HG03342 (cell line): ENCODE results near the gene EIF3K.

ENCODE experiments used
- ATAC-seq: cut with Tn5 transposase; IDR thresholded peaks from one replicate; pipeline ENCODE4 v1.9.1; 2021; ENCODE audit warnings: mild to moderate bottlenecking, moderate library complexity; ENCODE audit not compliant: unreplicated experiment

EIF3K gene

DNA sequence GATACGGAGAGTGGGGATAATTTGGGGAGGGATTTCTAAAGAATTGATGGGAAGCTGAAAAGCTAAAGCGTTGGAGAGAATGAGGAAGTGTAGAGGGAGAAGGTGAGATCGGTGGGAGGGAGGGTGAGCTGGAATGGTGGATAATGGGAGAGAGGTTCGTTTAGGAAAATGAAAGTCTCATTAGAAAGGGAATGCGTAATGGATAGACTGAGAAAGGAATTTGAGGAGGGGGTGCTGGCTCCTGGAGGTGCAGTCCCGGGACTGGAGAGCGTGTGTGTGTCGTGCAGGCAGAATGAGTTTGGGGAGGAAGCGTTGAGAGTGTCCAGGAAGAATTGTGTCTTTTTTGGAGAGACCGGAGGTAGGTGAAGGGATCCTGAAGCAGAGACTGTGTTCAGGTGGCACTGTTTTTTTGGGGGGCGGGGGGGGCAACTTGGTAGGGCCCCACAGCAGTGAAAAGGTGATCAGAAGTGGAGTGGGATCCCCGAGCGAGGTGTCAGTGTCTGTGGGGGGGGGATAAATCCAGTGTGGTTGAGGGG is 29.8 kb downstream of the EIF3K start:
- no peak for ATAC-seq

DNA sequence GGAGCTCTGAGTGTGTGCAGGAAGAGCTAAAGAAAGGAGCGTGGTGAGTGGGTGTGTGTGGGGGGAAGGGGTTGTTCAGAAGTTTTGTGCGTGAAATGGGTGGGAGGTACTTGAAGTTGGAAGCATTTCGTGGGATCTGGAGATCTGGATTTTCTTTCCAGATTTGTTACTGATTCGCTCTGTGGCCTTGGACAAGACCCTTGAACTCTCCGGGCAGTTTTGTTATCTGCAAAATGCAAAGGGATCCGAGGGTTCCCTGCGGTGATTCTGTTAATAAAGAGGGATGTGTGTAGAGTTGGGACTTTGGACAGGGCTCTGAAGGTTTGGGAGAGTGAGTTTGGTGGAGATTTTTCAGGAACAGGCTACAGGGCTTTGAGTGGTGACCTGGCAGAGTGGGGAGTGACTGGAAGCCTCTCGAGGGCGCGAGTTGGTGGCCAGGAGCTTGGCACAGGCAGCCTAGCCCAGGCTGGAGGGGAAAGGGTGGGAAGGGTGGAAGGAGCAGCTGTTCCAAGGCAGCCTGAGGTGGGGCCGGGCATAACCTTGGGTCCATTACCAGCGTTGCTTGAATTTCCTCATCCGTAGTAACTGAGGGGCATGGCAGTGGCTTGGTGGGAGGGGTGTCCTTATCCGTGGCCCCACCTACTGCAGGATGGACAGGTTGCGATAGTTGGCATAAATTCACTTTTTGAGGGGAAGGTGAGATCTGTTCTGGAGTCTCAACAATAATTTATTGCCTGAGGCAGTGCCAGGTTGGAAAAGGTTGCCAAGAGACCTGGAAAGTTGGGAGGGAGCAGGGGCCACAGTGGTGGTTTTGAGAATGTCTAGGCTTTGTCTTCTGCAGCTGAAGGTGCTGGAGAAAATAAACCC is 30.6 kb downstream of the EIF3K start:
- ATAC-seq, result no peak

DNA sequence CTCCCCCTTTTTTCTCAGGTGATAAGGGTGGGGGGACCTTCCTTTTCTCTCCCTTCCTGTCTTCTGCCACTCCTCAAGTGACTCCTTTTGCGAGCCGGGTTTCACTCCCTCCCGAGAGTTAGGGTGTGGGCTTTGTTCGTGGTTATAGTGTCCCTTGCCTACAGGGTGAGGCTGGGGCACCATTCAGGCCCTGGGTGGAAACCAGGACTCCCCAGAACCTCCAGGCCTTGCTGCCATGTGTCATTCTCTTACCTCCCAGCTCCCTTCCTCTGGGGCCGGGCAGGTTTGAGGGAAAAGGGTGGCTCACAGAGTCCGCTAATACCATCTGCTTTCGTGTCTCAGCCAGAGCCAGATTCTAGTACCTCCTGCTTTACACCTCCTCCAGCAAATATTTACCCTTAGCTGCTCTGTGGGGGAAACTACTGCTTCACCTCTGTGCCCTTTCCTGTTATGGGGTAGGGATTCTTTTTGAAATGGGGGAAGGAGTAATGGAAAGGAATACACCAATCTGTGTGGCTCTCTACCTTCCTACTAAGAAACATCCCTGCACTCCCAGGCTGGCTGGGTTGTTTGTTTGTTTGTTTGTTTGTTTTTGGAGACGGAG is 31.3 kb downstream of the EIF3K start:
- ATAC-seq, result no peak

DNA sequence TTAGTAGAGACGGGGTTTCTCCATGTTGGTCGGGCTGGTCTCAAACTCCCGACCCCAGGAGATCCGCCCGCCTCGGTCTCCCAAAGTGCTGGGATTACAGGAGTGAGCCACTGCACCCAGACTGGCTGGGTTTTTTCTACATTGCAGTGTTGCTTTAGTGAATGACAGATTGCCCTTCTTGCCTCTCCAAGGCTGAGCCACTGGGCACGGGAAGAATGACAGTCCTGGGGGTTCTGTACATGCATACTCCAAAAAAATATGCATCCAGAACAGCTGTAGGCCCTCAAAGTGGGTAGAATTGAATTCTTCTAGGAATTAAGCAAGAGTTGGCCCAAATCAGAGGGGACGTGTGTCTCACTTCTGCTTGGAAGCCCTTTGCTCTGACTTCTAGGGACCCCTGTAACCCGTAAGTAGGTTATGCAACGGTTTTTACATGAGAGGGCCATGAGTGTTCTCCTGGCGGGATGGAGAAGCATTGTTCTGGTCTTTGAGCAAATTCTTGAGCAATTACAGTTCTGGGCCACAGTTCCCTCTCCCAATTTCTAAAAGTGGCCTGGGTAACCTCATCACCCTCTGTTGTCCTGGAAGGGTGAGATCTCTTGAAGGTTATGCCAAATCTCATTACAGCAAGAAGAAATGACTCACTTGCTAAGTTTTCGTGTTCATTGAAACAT is 32.1 kb downstream of the EIF3K start:
- ATAC-seq, result no peak

DNA sequence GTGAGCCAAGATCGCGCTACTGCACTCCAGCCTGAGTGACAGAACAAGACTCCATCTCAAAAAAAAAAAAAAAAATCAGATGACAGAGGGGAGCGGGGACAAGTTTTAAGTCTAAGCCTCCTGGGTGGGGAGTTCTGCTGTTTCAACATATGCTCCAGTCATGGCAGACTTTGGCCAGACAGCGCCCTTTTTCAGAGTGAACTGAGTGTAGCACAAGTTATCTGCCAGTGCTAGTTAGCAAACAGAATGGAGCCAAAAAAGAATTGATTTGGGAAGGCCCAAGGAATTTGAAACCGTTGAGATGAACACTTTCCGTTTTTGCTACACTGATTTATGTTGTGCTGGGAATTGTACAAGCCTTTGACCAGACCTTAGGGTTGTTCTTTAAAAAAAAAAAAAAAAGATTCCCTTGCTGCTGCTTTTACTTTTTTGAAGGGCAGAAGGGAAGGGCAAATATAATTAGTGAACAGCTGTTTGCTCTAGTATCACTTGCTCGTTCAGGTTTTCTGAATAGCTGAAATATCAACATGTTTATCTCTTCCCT is 34.1 kb downstream of the EIF3K start:
- ATAC-seq, result no peak

DNA sequence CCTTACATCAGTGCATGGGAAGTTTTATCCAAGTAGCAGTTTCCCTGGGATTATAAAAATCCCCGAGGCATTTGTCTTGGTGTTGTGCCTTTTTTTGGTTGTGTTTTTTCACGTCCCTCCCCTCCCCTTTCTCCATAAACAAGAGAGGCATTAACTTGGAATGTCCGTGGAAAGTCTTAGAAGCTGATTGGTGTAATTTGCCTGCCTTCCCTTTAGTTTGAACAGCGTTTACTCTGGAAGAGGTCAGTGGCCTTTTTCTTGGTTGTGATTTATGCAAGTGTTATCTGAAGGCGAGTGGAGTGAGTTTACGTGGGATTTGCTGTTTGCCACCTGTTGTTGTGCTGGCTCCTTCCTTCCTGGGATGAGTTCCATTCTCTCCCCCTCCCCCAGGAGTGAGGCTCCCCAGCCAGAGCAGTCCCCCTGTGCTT is 35.7 kb downstream of the EIF3K start:
- no peak for ATAC-seq

DNA sequence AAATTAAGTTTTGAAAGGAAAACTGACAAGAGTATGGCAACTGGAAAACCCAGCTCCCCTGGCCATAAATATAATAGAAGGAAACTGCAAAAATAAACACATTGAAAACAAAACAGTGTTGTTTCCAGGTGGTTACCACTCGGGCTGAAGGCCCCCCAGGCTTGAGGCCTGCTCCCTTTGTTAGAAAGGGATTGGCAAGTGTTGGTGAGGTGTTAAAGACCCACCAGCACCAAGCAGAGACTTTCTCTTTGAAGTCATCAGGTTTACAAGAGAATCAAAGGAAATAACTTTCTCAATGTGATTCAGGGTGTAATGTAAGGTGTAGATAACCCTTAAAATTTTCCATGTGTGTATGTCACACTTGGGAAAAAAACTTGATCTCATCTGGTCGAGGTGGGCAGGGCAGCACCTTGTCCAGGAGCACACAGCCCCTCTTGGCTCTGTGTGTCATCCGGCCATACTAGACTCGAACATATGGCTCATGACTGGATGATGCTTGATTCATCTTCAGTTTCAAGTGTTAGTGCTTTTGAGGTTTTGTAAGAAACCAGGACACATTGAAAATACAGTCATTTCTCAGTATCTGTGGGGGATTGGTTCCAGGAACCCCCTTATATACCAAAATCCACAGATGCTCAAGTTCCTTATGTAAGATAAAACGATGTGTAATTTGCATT is 36.3 kb downstream of the EIF3K start:
- no peak for ATAC-seq

DNA sequence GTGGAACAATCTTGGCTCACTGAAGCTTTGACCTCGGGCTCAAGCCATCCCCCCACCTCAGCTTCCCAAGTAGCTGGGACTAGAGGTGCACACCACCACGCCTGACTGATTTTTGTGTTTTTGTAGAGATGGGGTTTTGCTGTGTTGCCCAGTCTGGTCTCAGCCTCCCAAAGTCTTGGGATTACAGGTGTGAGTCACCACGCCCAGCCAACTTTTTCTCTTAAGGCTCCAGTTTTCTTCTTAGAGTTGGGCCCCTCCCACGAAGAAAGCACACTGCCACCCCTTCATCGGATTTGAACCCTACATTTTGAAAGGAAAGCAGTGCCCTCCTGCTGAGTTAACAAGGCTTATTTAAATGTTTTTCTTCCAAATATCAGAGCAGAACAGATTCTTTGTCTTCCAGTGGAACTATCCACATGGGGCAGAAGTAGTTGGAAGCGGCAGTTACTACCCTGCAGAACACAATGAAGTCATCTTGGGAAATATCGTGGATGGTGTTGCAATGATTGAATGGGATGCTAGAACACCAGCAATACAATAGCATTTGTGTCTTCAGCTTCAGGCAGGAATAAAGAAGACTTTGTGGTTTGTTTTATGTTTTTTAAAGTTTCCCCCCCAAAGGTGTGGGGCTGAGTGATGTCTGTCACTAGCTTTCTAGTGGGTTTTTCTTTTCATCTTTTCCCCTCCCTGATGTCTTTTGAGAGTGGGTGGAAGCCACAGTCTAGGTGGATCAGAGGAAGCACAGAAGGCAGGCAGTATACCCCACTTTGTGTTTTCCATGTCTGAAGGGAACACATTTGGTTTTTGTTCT is 37.4 kb downstream of the EIF3K start:
- ATAC-seq, result no peak

DNA sequence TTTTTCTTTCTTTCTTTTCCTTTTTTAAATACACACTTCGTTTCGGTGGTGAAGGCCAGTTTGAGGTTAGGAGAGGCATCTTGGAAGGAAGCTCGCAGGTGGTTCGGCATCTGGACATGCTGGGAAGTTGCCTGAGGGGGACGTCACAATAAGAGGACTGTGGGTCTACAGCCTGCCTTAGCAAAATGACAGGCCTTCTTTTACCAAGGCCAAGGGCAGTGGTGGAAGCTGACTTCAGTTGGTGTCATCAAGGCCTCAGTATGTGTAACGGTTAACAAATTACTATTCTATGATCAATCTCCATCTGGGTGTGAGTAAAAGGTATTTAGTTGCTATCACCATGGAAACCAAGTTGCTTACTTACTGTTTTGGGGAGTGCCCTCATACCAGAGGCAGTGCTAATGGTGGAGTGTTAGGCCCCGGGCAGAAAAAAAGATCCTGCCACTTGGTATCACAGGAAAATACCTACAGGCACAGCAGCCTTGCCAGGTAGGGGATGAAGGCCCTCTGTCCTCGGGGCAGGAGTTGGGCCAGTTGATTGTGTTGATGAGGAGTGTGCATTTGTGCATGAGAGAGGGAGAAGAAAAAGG is 38.7 kb downstream of the EIF3K start:
- no peak for ATAC-seq

DNA sequence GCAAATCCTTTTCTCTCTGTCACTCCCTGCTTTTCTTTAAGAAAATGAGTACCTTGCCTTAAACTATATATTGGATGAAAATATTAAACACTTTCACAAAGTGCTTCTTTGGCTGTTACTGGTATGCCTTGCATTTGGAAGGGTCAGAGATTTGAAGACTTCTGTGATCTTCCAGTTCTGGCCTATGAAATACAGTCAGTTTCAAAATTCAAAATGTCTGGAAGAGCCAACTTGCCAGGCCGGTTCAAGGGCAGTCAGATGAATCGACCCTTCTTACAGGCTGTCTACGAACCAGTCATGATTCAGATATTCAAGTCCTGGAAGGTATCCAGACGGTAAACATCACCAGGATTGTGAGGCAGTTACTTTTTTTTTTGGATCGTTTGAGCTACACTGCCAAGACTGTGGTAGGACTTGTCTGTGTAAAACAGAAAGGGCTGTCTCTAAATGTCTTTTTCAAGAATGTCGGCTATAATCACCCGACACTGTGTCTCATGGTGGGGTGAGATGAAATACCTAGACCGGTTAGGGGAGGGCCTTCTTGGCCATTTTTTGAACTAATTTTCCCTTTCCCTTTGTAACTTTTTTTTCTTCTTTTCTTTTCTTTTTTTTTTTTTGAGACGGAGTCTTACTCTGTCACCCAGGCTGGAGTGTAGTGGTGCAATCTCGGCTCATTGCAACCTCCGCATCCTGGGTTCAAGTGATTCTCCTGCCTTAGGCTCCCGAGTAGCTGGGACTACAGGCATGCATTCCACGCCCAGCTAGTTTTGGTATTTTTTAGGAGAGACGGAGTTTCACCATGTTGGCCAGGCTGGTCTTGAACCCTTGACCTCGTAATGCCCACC is 39.7 kb downstream of the EIF3K start:
- no peak for ATAC-seq

DNA sequence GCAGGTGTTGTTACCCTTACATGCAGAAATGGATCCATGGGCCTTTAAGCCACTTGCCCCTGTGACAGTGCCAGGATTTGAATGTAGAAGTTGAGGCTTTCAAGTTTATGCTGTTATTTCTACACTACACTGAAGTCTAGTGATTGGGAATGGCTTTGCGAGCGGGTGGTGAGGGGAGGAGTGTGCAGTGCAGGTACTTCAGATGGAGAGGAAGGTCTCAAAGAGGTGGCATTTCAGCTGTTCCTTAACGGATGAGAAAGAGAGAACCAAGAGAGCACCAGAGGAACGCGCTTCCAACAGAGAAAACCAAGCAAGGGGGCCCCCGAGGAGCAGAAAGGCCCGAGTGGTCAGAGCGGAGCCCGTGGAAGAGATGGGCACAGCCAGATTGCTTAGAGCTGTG is 41.7 kb downstream of the EIF3K start:
- ATAC-seq, result no peak

DNA sequence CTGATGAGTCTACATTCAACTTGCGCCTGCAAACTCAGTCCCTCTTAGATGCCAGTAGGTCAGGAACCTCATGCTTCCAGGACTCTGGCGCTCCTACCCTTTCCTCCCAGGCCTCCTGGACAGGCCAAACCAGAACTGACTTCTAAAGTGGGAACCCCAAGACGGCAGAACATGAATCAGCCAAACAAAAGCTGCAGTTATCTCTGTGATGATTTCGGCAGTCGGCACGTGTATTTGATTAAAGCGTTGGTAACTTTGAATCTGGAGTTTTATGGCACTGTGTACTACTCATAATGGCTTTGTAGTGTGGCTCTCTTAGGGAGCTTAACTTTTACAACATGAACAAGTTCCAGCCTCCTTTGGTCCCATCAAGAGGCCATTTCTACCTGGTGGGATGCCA is 42.1 kb downstream of the EIF3K start:
- no peak for ATAC-seq

DNA sequence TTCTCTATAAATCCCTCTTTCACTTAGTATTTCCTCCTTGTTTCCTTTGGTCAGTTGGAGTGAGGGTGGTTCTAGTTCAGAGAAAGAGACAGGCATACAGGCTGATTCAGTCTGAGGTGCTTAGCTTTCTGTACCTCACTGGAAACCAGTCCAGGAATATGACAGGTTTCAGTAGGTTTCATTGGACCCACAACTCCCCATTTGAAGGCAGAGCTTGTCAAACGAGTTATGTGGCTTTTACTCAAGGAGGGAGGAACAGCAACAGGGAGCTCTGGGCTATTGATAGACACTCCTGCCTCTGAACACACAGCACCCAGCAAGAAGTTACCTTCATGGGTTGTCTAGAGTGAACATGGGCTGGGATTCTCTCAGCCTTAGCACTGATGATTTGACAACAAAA is 43.0 kb downstream of the EIF3K start:
- ATAC-seq, result no peak

DNA sequence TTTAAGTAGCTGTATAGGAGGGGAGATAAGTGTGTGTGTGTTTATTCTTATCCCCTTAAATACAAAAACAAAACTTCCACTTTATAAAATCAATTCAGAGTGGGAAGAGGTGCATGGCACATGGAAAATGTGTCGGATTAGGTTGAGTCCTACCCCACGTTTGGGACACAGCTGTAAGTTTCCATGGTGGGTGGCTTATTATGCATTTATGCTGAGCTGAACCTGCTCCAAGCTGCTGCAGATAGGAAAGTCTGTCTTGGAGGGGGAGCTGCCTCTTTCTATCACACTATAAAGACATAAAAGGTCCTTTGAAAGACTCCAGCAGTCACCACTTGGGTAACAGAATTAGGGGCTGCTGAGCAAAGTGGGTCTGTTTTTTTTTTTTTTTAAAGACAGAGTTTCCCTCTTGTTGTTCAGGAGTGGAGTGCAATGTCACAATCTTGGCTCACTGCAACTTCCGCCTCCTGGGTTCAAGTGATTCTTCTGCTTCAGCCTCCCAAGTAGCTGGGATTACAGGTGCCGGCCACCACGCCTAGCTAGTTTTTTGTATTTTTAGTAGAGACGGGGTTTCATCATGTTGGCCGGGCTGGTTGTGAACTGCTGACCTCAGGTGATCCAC is 43.7 kb downstream of the EIF3K start:
- no peak for ATAC-seq

DNA sequence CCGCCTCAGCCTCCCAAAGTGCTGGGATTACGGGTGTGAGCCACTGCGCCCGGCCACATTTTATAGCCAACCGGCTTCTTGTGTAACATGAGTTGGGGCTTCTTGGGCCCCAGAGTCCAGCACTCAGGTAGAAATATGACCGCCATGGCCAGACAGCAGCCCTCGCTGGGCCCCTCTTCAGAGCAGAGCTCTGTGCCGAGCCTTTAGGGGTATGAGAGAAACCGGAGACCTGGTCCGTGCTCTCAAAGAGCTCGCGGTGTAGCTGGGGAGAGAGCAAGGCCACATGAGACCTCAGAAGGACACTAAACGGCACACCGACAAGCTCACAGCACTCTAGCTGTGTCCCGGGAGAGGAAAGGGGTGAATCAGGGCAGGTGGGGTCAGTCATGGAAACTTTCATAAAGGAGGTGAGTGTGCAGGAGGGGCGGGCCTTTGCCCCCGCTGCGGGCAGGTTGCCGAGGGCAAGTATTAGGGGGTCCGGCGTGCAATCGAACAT is 44.2 kb downstream of the EIF3K start:
- ATAC-seq, result no peak

DNA sequence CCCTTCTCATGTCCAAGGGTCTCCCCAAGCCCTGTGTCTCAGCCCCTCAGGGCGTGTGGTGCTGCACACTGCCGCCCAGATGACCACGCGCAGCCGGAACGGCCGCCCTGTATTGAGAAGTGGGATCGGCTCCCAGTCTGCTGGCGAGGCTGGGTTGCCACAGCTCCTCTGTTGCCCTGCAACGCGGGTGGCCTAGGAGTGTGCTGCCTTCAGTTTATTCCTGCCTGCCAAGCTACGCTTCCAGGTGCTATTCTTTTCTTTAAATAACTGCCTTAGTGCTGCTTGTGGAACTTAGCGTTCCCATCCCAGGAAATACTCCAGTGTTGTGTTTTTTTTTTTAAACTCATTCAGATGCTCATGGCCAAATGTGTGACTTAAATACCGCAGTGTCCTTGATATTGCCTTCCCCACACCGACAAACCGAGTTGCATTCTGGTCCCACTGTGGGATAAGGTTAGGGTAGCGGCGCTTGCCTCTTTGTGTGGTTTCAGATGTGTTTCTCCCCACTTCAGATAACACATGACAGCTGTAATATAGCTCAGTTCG is 45.0 kb downstream of the EIF3K start:
- ATAC-seq, result no peak

DNA sequence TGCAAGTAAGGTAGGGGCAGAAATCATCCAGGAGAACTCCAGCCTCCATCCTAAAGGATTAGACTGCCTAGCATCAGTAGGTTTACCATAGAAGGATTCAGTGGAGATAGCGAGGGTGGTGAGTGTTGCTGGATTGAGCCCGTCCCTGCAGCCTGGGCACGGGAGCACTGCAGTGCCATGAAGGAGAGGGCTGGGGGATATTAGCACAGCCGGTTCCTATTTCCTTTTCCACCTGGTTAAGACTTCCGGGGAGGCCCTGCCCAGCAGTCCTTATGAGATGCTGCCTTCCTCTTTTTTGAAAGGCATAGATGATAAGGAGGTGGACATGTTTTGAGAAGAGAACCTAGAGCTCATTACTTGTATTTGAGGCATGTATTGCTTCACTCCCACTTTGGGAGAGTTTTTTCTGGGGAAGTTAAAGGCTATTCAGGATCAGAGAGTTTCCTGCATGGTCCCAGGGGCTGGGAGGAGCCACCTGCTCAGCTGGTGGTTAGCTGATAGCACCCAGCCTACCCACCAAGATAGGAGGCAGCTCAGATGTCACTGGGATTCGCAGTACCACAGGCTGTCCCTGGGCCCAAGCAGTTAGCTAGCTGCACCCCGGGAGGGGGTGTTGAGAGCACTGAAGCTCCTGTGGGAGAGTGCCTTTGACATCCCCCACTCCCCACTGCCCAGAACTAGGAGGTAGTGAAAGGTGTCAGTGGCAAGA is 45.7 kb downstream of the EIF3K start:
- ATAC-seq, result no peak
